Measurements from ENCODE around the gene EHMT1. TPM values are rescaled to one million over a fixed set of nuclear protein-coding genes. Genes with fewer than 3 reads are reported as not detected.
A peak's percentile ranks its signal among the peaks of the same experiment; 100 is the strongest.

The EHMT1 gene
- total and polyA plus RNA-seq, 10 of the 15 experiments (the other 5 are each of a cell fraction or from before 2014, with no cell fraction given), result 2.9 to 100 (median 48.1) TPM

DNA sequence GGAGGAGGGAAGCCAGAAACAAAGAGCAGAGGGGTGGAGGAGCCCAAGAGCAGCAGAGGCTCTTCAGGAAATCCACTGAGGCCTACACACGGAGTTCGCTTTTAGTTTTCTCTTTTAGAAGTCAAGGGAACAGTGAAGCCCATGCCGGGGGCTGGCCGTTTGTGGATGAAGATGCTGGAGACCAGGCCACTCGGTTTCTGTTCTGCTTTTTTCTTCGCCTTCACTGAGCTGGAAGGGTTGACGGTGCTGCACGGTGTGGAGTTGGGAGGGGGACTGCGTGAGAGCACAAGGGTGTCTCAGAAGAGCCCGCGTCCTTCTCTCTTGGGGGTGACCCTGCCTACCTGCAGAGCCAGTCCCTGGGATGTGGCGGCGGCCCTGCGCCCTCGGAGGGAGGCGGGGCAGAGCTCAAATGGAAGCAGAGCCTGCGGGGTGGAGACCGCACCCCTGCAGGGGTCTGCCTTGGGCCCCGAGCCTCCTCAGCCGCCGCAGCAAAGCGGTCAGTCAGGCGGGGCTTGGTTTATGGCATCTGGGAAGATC is 190.3 kb downstream of the EHMT1 start (continued):
- TF ChIP-seq, protein P1, sequence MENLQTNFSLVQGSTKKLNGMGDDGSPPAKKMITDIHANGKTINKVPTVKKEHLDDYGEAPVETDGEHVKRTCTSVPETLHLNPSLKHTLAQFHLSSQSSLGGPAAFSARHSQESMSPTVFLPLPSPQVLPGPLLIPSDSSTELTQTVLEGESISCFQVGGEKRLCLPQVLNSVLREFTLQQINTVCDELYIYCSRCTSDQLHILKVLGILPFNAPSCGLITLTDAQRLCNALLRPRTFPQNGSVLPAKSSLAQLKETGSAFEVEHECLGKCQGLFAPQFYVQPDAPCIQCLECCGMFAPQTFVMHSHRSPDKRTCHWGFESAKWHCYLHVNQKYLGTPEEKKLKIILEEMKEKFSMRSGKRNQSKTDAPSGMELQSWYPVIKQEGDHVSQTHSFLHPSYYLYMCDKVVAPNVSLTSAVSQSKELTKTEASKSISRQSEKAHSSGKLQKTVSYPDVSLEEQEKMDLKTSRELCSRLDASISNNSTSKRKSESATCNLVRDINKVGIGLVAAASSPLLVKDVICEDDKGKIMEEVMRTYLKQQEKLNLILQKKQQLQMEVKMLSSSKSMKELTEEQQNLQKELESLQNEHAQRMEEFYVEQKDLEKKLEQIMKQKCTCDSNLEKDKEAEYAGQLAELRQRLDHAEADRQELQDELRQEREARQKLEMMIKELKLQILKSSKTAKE (IDR thresholded peaks at IDR 0.05; ENCODE audit: low read depth, poor library complexity, severe bottlenecking), result no peak
- TF ChIP-seq CREM (IDR thresholded peaks at IDR 0.05; ENCODE audit: low read depth) (0 out of 2 replicates have a peak, but pooled peaks have one; percentile 25), MYB (IDR thresholded peaks at IDR 0.05; ENCODE audit: borderline replicate concordance, low read depth, low read length) (no peak), CEBPB (IDR thresholded peaks at IDR 0.05; ENCODE audit: borderline replicate concordance in 1 of 2, low read depth in 2 of 2, low read length in 2 of 2) (no peak), SREBF1 (IDR thresholded peaks at IDR 0.05; ENCODE audit: low read length) (no peak), NR2C1 (IDR thresholded peaks at IDR 0.05) (no peak), LARP7 (IDR thresholded peaks at IDR 0.05) (no peak), NBN (IDR thresholded peaks at IDR 0.05) (no peak), NRF1 (conservative IDR thresholded peaks at IDR 0.05; ENCODE audit: low read depth, low read length) (no peak), ZZZ3 (IDR thresholded peaks at IDR 0.05; ENCODE audit: control insufficient read depth, insufficient read length, low read depth) (no peak), NR2C2 (IDR thresholded peaks at IDR 0.05; ENCODE audit: borderline replicate concordance, control insufficient read depth, insufficient read length, low read depth) (no peak), KDM1A (IDR thresholded peaks at IDR 0.05; ENCODE audit: borderline replicate concordance) (no peak)
- TF ChIP-seq, protein P2, sequence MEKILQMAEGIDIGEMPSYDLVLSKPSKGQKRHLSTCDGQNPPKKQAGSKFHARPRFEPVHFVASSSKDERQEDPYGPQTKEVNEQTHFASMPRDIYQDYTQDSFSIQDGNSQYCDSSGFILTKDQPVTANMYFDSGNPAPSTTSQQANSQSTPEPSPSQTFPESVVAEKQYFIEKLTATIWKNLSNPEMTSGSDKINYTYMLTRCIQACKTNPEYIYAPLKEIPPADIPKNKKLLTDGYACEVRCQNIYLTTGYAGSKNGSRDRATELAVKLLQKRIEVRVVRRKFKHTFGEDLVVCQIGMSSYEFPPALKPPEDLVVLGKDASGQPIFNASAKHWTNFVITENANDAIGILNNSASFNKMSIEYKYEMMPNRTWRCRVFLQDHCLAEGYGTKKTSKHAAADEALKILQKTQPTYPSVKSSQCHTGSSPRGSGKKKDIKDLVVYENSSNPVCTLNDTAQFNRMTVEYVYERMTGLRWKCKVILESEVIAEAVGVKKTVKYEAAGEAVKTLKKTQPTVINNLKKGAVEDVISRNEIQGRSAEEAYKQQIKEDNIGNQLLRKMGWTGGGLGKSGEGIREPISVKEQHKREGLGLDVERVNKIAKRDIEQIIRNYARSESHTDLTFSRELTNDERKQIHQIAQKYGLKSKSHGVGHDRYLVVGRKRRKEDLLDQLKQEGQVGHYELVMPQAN (conservative IDR thresholded peaks at IDR 0.05), result no peak
- TF ChIP-seq, protein P3, sequence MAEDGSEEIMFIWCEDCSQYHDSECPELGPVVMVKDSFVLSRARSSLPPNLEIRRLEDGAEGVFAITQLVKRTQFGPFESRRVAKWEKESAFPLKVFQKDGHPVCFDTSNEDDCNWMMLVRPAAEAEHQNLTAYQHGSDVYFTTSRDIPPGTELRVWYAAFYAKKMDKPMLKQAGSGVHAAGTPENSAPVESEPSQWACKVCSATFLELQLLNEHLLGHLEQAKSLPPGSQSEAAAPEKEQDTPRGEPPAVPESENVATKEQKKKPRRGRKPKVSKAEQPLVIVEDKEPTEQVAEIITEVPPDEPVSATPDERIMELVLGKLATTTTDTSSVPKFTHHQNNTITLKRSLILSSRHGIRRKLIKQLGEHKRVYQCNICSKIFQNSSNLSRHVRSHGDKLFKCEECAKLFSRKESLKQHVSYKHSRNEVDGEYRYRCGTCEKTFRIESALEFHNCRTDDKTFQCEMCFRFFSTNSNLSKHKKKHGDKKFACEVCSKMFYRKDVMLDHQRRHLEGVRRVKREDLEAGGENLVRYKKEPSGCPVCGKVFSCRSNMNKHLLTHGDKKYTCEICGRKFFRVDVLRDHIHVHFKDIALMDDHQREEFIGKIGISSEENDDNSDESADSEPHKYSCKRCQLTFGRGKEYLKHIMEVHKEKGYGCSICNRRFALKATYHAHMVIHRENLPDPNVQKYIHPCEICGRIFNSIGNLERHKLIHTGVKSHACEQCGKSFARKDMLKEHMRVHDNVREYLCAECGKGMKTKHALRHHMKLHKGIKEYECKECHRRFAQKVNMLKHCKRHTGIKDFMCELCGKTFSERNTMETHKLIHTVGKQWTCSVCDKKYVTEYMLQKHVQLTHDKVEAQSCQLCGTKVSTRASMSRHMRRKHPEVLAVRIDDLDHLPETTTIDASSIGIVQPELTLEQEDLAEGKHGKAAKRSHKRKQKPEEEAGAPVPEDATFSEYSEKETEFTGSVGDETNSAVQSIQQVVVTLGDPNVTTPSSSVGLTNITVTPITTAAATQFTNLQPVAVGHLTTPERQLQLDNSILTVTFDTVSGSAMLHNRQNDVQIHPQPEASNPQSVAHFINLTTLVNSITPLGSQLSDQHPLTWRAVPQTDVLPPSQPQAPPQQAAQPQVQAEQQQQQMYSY (CRISPR knock-in tag; IDR thresholded peaks at IDR 0.05), result no peak
- TF ChIP-seq, protein P4, sequence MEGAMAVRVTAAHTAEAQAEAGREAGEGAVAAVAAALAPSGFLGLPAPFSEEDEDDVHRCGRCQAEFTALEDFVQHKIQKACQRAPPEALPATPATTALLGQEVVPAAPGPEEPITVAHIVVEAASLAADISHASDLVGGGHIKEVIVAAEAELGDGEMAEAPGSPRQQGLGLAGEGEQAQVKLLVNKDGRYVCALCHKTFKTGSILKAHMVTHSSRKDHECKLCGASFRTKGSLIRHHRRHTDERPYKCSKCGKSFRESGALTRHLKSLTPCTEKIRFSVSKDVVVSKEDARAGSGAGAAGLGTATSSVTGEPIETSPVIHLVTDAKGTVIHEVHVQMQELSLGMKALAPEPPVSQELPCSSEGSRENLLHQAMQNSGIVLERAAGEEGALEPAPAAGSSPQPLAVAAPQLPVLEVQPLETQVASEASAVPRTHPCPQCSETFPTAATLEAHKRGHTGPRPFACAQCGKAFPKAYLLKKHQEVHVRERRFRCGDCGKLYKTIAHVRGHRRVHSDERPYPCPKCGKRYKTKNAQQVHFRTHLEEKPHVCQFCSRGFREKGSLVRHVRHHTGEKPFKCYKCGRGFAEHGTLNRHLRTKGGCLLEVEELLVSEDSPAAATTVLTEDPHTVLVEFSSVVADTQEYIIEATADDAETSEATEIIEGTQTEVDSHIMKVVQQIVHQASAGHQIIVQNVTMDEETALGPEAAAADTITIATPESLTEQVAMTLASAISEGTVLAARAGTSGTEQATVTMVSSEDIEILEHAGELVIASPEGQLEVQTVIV (IDR thresholded peaks at IDR 0.05; ENCODE audit: borderline replicate concordance, partially characterized antibody), result no peak
- TF ChIP-seq, protein P5, sequence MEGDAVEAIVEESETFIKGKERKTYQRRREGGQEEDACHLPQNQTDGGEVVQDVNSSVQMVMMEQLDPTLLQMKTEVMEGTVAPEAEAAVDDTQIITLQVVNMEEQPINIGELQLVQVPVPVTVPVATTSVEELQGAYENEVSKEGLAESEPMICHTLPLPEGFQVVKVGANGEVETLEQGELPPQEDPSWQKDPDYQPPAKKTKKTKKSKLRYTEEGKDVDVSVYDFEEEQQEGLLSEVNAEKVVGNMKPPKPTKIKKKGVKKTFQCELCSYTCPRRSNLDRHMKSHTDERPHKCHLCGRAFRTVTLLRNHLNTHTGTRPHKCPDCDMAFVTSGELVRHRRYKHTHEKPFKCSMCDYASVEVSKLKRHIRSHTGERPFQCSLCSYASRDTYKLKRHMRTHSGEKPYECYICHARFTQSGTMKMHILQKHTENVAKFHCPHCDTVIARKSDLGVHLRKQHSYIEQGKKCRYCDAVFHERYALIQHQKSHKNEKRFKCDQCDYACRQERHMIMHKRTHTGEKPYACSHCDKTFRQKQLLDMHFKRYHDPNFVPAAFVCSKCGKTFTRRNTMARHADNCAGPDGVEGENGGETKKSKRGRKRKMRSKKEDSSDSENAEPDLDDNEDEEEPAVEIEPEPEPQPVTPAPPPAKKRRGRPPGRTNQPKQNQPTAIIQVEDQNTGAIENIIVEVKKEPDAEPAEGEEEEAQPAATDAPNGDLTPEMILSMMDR (IDR thresholded peaks at IDR 0.05 in 2 of 3, conservative IDR thresholded peaks at IDR 0.05 in 1 of 3; ENCODE audit: control insufficient read depth in 2 of 3, extremely low read depth in 1 of 3, insufficient read depth in 1 of 3, low read depth in 3 of 3, low read length in 3 of 3), result no peak

All from GM12878 (cell line).